IPS-NIHi11 (cell line): ENCODE data around the gene ALOXE3.
"Not testable (repeated sequence)": the region's sequence is repeated elsewhere in the genome, so short reads cannot be mapped to it uniquely, and the experiment has no call there.

Experiments used
- DNase-seq: peaks from one replicate; pipeline ENCODE4 v3.0.0; 2012; ENCODE audit warnings: mixed read lengths, low spot score

The ALOXE3 gene

DNA sequence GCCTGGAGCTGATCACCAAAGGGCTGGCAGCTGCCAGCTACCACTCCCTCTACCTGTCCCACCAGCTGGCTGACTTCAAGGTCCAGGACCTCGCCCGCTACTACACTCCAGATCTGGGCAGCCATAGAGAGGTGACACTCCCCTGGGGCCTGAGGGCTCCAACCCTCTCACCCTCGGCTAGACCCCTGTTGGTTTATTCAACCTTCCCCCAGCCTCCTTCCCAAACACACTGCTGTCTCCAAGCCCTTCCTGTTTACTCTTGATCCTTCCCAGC lies 48.8 kb downstream of the ALOXE3 start:
- no peak for DNase-seq

DNA sequence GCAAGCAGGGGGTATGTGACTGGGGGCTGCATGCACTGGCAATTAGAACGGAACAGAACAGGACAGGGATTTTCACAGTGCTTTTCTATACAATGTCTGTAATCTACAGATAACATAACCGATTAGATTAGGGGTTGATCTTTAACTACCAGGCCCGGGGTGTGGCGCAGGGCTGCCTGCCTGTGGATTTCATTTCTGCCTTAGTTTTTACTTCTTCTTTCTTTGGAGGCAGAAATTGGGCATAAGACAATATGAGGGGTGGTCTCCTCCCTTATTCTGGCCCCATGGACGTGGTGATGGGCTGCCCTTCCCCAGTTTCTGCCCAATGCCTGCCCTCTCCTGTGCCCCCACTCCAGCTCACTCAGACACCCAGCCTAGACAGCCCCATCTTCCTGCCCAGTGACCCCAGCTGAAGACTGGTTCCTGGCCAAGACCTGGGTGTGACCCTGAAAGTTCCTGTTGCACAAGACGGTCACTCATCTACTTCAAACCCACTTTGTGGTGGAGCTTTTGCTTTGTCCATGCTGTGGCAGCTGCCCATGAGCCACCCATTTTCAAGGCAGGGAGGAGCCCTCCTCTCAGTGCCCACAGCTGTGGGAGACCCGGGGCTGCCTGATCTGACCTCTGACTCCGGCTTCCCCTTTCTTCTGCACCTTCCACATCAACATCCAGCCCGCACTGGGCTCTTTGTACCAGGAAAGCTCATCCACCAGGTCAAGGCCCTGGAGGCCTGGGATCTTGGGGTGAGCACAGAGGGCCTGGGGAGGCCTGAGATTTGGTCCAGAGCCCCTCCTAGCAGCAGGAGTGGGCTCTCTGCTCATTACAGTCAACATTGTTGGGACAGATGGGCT lies 49.4 kb downstream of the ALOXE3 start:
- DNase-seq, result no peak

DNA sequence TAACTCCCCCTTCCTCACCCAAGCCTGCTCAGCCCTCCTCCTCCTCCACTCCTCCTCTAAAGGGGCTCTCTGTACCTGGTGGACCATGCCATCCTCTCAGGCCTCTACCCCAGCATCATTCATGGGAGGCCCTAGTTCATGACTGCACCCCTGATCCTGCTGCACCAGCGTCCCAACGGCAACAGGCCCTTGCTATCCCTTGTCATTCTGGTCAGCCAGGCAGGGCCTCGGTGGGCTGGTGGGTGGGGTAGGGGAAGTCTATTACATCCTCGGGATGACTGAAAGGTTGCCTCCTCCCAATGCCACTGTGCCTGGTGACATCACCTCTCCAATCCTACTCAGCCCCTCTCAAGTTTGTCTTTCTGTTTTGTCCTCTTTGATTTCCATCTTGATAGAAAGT lies 50.5 kb downstream of the ALOXE3 start:
- DNase-seq, result no peak

DNA sequence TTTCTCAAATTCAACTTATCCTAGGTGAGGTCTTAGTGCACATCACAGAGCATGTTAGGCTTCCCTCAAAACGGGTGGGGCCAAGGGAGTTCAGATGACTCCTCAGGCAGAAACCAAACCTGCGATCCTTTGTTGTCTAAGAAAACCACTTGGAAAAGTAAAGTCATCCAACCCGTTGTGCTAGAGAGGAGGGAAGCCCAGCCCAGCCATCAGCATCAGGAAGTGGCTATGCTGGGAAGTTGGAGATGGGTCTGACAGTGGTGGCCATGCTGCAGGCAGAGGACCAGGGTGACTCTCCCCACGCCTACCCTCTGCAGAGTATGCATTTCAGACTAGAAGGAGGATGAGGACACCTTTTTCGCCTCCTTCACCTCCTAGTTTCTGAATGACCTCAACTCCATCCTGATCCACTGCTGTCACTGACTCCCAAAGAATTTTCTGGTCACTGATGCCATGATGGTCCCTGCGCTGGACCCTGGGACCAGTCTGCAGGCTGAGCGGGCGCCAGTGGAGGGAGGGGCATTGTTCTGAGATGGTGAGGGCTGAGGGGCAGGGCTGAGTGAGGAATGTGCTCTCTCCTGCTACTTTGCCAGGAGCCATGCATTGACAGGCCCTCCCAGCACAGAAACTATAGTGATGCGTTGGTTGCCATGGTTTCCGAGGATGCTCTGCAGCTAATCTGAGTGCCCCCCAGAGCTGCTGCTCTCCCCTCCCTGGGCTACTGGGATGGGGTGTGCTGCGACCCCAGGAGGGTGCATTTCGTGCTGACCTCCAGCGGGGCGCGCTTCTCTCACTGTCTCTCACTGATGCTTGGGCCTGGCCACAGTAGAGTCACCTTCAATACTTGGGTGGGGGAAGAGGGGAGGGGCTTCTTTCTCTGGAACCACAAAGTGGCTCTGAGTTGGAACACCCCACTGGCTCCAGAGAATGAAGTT lies 51.2 kb downstream of the ALOXE3 start:
- DNase-seq, result no peak

DNA sequence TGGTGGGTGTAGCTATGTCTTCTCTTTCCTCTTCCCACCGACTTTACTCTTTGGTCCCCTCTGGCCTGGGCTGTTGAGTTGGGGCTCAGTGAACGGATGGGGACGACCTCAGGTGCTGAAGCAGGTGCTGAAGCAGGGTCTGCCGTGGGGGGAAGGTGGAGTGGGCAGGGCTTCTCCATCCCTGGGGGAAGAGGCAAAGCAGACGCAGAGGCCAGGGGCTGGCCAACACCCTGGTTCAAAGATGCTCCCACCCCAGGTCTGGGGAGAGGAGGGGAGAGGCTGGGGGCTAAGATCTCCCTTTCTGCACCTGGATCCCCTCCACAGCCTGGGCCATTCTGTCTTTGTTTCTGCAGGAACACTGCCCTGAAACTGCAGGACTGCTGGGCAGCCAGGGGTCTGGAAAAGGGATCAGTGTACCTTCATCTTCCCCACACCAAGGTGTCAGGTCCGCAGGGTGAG lies 53.7 kb downstream of the ALOXE3 start:
- no peak for DNase-seq

DNA sequence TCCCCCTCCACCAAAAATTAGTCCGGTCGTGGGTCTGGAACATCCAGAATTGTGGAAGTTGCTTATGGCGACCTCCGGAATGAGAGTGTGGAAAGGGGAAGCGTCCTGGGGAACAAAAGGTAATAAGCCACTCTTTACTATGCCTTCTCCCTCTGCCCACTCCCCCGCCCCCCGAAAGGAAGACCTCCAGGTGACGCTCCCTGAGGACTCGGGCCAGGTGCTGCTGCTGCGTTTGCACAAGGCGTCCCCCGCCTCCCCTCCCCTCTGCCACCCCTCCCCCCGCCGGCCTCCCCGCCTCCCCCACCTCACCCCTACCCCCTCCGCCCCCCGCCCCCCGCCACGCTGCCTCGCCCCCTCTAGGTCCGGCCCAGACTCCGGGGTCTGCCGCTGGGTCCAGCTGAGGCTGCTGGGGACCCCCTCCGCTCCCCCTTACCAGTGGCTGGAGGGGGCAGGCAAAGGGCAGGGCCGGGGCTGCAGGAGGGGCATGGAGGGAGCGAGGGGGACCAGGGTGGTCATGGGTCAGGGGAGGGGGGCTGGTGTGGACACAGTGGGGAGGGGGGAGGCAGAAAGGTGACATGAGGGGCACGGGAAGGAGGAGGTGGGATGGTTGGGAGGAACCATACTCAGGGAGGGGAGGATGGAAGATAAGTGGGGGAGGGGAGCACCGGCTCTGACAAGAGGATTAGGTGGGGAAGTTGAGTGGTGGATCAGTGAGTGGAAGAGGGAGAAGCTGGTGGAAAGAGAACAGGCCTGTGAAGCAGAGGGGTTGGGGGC lies 54.4 kb downstream of the ALOXE3 start:
- DNase-seq, result peak; percentile 37

DNA sequence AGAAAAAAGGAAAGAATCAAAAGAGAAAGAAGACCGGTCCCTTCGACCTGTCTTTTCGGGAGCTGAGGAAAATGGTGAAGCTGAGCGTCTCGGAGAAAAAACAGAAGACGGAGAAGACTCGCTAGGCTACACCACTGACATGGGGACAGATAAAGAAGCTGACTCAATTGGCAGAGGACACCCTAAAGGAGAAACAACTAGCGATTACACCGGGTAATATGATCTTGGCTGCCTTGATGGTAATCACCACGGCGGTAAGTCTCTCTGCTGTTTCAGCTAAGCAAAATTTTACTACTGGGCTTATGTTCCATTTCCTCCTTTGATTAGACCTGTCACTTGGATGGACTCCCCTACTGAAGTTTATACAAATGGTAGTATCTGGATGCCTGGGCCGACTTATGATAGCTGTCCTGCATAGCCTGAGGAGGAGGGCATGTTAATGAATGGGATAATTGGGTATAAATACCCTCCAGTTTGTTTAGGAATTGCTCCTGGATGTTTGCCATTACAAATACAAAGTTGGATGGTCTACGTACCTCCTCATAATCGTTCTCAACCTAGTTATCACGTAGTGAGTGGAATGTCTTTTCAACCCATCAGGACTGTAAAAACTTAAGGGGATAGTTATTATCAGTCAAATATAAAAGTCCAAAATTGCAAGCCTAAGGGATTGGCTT lies 55.4 kb downstream of the ALOXE3 start:
- DNase-seq, result no peak

DNA sequence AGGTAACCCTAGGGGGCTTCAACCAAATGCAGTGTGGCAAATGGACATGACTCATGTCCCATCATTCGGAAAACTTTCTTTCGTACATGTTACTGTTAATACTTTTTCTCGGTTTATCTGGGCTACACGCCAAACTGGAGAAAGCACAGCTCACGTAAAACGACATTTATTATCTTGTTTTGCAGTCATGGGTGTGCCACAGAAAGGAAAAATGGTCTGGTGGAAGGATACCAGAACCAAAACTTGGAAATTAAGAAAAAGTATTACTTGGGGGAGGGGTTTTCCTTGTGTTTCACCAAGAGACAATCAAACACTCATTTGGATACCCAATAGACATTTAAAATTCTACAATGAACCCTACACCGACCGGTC lies 55.9 kb downstream of the ALOXE3 start:
- no peak for DNase-seq

DNA sequence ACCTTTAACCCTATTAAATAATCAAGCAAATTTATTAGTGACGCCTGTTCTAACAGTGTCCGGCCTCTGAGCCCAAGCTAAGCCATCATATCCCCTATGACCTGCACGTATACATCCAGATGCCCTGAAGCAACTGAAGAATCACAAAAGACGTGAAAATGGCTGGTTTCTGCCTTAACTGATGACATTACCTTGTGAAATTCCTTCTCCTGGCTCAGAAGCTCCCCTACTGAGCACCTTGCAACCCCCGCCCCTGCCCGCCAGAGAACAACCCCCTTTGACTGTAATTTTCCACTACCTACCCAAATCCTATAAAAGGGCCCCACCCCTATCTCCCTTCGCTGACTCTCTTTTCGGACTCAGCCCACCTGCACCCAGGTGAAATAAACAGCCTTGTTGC lies 56.5 kb downstream of the ALOXE3 start:
- not testable (repeated sequence) for DNase-seq

DNA sequence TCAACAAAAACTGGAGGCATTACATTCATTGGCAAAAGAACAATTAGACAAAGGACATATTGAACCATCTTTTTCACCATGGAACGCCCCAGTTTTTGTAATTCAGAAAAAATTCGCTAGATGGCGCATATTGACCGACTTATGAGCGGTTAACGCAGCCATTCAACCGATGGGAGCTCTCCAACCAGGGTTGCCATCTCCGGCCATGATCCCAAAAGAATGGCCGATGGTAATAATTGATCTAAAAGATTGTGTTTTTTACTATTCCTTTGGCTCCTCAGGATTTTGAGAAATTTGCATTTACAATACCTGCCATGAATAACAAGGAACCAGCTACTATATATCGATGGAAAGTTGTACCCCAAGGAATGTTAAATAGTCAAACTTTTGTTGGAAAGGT lies 58.0 kb downstream of the ALOXE3 start:
- DNase-seq, result peak; percentile 88

DNA sequence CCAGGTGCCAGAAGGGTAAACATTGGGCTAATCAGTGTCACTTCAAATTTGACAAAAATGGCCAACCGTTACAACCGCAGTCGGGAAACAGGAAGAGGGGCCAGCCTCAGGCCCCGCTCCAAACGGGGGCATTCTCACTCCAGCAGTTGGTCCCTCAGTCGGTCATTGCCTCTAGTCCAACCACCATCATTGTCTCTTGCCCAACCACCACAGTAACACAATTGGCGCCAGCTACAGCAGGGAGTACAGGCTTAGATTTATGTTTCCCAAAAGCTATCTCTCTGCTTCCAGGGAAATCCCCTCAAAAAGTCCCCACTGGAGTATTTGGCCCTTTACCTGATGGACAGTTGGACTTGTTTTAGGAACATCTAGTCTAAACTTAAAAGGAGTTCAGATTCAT lies 59.2 kb downstream of the ALOXE3 start:
- DNase-seq, result no peak

DNA sequence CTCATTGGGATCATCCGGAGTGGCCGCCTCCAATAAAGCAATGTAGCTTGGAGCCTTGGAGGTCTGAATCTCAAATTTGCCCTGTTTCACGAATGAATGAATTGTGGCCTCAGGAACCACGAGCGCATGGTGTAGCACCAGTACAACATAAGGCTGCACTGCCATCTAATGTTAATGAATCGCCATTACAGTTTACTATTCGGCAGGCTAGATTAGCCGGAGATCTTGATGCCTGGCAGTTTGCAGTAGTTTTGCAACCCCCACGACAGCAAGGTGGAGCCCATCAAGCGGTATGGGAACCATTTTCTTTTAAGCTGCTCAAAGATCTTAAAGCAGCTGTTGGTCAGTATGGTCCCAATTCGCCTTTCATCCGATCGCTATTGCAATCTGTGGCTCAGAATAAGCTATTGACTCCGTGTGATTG lies 60.6 kb downstream of the ALOXE3 start:
- peak; percentile 84 for DNase-seq

DNA sequence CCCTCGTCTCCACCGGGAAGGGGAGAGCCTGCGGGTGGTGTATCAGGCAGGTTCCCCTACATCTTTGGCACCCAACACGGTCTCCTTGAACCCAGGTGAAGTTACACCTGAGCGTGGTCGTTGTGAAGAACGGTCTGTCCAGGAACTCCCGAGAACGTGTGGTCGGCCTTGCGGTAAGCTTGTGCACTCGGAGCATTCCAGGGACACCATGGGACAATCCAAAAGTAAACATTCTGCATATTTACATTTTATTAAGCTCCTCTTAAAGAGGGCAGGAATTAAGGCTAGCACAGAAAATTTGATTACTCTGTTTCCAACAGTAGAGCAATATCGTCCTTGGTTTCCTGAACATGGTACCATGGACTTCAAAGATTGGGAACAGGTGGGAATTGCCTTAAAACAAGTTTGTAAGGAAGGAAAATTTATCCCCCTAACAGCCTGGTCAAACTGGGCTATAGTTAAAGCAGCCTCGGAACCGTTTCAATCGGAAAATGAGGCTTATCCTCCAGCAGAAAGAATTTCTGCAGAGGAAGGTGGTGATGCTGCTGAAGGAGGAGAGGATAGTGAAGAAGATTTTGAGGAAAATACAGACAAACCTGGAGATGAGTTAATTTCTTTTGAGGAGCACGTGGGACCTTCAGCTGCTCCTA lies 61.2 kb downstream of the ALOXE3 start:
- no peak for DNase-seq

DNA sequence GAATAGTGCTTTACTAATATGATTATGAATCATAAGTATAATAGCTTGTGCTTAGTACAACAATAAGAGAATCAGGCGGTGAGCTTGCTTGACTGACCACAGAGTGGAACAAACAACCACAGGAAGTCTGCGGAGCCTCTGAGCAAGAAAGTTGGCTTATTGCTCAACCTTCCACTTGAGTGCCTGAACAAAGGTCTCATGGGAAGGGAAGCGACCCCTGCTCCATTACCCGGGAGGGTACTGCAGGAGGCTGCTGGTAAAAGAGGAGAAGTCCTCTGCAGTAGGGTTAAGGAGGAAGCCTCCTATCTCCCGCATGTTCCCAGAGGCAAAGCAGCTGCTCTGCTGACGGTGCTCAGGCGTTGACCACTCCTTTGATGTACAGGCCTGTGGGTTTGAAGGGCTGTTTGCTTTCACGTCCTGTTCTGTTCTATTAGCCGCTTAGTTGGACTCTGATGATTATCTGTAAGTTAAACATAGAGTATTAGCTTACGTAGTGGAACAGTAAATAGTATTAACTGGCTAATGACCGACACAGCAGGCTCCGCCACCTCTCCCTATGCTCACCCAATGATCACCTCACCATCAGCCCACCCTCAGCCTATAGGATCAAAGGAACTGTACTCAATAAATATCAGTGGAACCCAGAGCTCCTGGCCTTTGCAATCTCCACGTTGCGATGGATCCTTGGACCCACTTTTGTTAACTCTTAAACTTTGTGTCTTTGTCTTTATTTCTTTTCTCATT lies 61.9 kb downstream of the ALOXE3 start:
- DNase-seq, result no peak

DNA sequence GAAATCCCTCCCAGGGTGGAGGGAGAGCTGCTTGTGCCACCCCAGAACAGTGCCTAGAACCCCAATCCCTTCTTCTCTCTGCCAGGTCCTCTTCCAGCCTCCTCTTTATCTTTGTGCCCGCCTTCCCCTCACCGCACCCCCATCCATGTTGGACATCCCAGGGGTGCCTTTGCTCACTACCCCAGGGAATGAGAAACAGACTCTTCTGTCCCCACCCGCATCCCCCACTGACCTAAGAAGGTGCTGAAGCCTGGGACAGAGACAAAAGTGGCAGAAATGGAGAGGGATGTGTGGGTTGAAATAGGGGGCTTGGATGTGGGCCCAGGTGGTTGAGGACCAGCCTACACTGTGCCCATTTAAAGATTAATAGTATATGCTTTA lies 62.5 kb downstream of the ALOXE3 start:
- no peak for DNase-seq

DNA sequence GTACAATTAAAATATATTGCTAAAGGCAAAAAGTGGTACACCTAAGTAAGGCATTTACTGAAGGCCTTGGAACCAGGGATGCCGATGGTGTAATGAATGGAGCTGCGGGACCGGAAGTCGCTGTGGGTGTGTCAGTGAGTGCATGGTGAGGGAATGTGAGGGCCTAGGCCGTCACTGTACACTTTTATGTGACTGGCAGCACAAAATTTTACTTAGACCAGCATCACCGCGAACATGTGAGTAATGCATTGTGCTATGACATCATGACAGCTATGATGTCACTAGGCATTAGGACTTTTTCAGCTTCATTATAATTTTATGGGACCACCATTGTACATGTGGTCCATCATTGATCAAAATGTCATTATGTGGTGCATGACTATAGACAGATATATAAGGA lies 64.7 kb downstream of the ALOXE3 start:
- no peak for DNase-seq

DNA sequence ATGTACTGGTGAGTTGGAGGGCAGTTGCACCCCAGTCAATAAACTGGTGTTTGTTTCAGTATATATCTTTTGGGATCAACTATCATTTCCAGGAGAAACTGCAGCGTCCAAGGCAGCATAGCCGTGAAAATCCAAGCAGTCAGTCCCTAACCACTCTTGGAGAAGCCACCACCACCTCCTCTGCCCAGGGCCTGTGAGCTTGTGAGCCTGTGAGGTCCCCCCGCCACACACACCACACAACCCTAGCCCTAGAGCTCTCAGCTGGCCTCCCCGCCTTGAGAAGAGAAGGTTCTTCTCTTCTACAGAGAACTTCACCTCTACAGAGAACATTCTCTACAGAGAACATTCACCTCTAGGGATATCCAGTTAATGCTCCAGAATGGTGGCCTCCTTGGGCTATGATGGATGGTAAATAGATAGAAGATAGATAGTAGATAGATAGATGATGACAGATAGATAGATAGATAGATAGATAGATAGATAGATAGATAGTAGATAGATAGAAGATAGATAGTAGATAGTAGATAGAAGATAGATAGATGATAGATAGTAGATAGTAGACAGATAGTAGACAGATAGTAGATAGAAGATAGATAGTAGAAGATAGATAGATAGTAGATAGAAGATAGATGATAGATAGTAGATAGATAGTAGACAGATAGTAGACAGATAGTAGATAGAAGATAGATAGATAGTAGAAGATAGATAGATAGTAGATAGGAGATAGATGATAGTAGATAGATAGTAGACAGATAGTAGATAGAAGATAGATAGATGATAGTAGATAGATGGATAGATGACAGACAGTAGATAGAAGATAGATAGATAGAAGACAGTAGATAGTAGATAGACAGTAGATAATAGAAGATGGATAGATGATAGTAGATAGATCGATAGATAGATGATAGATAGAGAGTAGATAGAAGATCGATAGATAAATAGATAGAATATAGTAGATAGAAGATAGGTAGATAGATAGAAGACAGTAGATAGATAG lies 65.8 kb downstream of the ALOXE3 start:
- no peak for DNase-seq

DNA sequence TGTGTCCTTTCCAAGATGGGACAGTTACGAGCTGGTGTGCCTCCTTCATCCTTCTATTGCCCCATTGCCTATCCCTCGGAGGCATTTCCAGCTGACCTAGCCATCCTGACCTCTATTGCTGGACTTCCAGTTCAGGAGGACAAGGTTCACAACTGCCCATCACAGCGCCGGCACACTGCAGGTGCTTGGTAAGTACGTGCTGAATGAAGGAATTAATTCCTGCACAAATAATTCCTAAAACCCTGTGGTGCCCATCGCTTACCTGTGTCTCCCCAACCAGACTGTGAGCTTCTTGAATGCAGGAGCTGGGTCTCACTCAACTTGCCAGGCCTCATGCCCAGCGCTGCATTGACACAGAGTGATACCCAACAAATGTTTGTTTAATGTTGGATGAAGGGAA lies 66.5 kb downstream of the ALOXE3 start:
- no peak for DNase-seq

DNA sequence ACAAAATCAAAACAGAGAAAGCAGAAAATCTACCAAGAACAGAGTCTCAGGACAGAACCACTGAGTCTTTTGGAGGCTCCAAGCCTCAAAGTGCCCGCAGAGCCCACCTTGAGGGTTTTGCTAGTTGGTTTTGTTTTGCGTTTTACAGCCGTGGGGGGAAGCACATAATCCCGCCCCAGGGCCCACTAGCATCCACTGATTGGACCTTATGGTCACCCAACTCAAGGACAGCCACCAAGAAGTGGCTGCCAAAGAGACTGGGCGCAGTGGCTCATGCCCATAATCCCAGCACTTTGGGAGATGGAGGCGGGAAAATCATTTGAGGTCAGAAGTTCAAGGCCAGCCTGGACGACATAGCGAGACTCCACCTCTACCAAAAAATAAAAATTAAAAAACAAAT lies 69.6 kb downstream of the ALOXE3 start:
- DNase-seq, result no peak

DNA sequence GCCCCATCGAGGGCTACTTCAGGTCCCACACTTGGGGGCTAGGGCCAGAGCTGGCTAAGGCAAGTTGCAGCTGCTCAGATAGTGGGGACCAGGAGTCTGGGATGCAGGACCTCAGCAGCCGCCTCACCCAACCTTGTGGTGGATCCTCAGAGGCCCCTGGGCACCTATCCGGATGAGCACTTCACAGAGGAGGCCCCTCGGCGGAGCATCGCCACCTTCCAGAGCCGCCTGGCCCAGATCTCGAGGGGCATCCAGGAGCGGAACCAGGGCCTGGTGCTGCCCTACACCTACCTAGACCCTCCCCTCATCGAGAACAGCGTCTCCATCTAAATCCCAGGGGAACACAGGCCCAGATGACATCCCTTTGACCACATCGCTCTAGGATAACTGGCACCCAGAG lies 70.1 kb downstream of the ALOXE3 start:
- DNase-seq, result no peak
